ENCODE measurements around the gene PDE11A. TPM values are rescaled to one million over a fixed set of nuclear protein-coding genes. Genes with fewer than 3 reads are reported as not detected.
"Not testable (repeated sequence)": the region's sequence is repeated elsewhere in the genome, so short reads cannot be mapped to it uniquely, and the experiment has no call there.

Gene PDE11A
- total RNA-seq, 1 donor from 2014 or later: not detected

GRCh38 chr2:177972123-177972522 lies 100.5 kb downstream of the PDE11A start:
- Mint-ChIP-seq H3K9me3 (no peaks in the 10 kb centered on the region), H3K27ac (no peak overlapping the region), H3K4me3 (no peak overlapping the region), H3K27me3 (no peaks in the 10 kb centered on the region), H3K36me3 (ENCODE audit: low read depth) (no peaks in the 10 kb centered on the region), H3K4me1 (no peaks in the 10 kb centered on the region)
- intact Hi-C loops (cut with micrococcal nuclease): no loop called here
- no peak for DNase-seq

GRCh38 chr2:177970670-177971454 lies 101.7 kb downstream of the PDE11A start:
- Mint-ChIP-seq H3K27ac (no peak overlapping the region), H3K4me3 (no peak overlapping the region), H3K27me3 (peaks cover 1% of the 10 kb centered on the region), H3K4me1 (no peaks in the 10 kb centered on the region), H3K9me3 (no peaks in the 10 kb centered on the region), H3K36me3 (ENCODE audit: low read depth) (no peaks in the 10 kb centered on the region)
- intact Hi-C loops (cut with micrococcal nuclease): no loop called here
- peak; percentile 16 for DNase-seq

- DNase-seq: no peak
- Mint-ChIP-seq H3K27me3 (peaks cover 1% of the 10 kb centered on the region), H3K36me3 (ENCODE audit: low read depth) (no peaks in the 10 kb centered on the region), H3K4me3 (no peak overlapping the region), H3K4me1 (no peaks in the 10 kb centered on the region), H3K27ac (no peak overlapping the region), H3K9me3 (no peaks in the 10 kb centered on the region)
- intact Hi-C loops (cut with micrococcal nuclease): no loop called here
These were observed 107.7 kb downstream of the PDE11A start for GRCh38 chr2:177964892-177965291.

GRCh38 chr2:177952151-177952550 lies 120.4 kb downstream of the PDE11A start:
- H3K27ac Mint-ChIP-seq: no peak overlapping the region
- intact Hi-C loops (cut with micrococcal nuclease): no loop called here
- H3K9me3 Mint-ChIP-seq: no peaks in the 10 kb centered on the region
- peak; percentile 11 for DNase-seq
- no peaks in the 10 kb centered on the region for H3K4me1 Mint-ChIP-seq
- no peaks in the 10 kb centered on the region for H3K36me3 Mint-ChIP-seq (ENCODE audit: low read depth)
- H3K4me3 Mint-ChIP-seq: no peak overlapping the region
- H3K27me3 Mint-ChIP-seq: peaks cover 5% of the 10 kb centered on the region

GRCh38 chr2:177947598-177947997 lies 125.0 kb downstream of the PDE11A start:
- H3K27ac Mint-ChIP-seq; H3K36me3 Mint-ChIP-seq (ENCODE audit: low read depth); H3K9me3 Mint-ChIP-seq; H3K27me3 Mint-ChIP-seq; H3K4me1 Mint-ChIP-seq; DNase-seq; intact Hi-C loops (cut with micrococcal nuclease); H3K4me3 Mint-ChIP-seq: not testable (repeated sequence)

- DNase-seq; H3K4me3 Mint-ChIP-seq; H3K9me3 Mint-ChIP-seq; H3K27me3 Mint-ChIP-seq; H3K4me1 Mint-ChIP-seq; intact Hi-C loops (cut with micrococcal nuclease); H3K27ac Mint-ChIP-seq; H3K36me3 Mint-ChIP-seq (ENCODE audit: low read depth): not testable (repeated sequence)
These were observed 128.0 kb downstream of the PDE11A start for GRCh38 chr2:177944530-177944929.

GRCh38 chr2:177942731-177943130 lies 129.8 kb downstream of the PDE11A start:
- Mint-ChIP-seq H3K27ac (no peak overlapping the region), H3K4me1 (no peaks in the 10 kb centered on the region), H3K4me3 (no peak overlapping the region), H3K9me3 (no peaks in the 10 kb centered on the region), H3K36me3 (ENCODE audit: low read depth) (no peaks in the 10 kb centered on the region), H3K27me3 (no peaks in the 10 kb centered on the region)
- DNase-seq: no peak
- intact Hi-C loops (cut with micrococcal nuclease): no loop called here

GRCh38 chr2:177939211-177939610 lies 133.4 kb downstream of the PDE11A start:
- intact Hi-C loops (cut with micrococcal nuclease): no loop called here
- no peaks in the 10 kb centered on the region for H3K9me3 Mint-ChIP-seq
- H3K4me3 Mint-ChIP-seq: no peak overlapping the region
- no peak overlapping the region for H3K27ac Mint-ChIP-seq
- no peaks in the 10 kb centered on the region for H3K36me3 Mint-ChIP-seq (ENCODE audit: low read depth)
- H3K27me3 Mint-ChIP-seq: no peaks in the 10 kb centered on the region
- DNase-seq: no peak
- peaks cover 3% of the 10 kb centered on the region for H3K4me1 Mint-ChIP-seq

- peaks cover 10% of the 10 kb centered on the region for H3K27me3 Mint-ChIP-seq
- H3K36me3 Mint-ChIP-seq (ENCODE audit: low read depth): no peaks in the 10 kb centered on the region
- H3K9me3 Mint-ChIP-seq: no peaks in the 10 kb centered on the region
- no peak overlapping the region for H3K27ac Mint-ChIP-seq
- H3K4me1 Mint-ChIP-seq: peaks cover 6% of the 10 kb centered on the region
- intact Hi-C loops (cut with micrococcal nuclease): no loop called here
- DNase-seq: no peak
- no peak overlapping the region for H3K4me3 Mint-ChIP-seq
These were observed 141.7 kb downstream of the PDE11A start for GRCh38 chr2:177930916-177931315.

GRCh38 chr2:177929662-177930522 lies 142.7 kb downstream of the PDE11A start:
- H3K27ac Mint-ChIP-seq: no peak overlapping the region
- no peak overlapping the region for H3K4me3 Mint-ChIP-seq
- H3K36me3 Mint-ChIP-seq (ENCODE audit: low read depth): no peaks in the 10 kb centered on the region
- peaks cover 6% of the 10 kb centered on the region for H3K4me1 Mint-ChIP-seq
- intact Hi-C loops (cut with micrococcal nuclease): no loop called here
- no peak for DNase-seq
- H3K27me3 Mint-ChIP-seq: peaks cover 10% of the 10 kb centered on the region
- H3K9me3 Mint-ChIP-seq: no peaks in the 10 kb centered on the region

GRCh38 chr2:177923323-177923722 lies 149.3 kb downstream of the PDE11A start:
- no peak overlapping the region for H3K27ac Mint-ChIP-seq
- no peaks in the 10 kb centered on the region for H3K4me1 Mint-ChIP-seq
- no peaks in the 10 kb centered on the region for H3K27me3 Mint-ChIP-seq
- intact Hi-C loops (cut with micrococcal nuclease): no loop called here
- no peak for DNase-seq
- no peaks in the 10 kb centered on the region for H3K36me3 Mint-ChIP-seq (ENCODE audit: low read depth)
- H3K9me3 Mint-ChIP-seq: no peaks in the 10 kb centered on the region
- H3K4me3 Mint-ChIP-seq: no peak overlapping the region

GRCh38 chr2:177921726-177922125 lies 150.9 kb downstream of the PDE11A start:
- Mint-ChIP-seq H3K27ac (no peak overlapping the region), H3K4me1 (no peaks in the 10 kb centered on the region), H3K36me3 (ENCODE audit: low read depth) (no peaks in the 10 kb centered on the region)

GRCh38 chr2:177917169-177917568 lies 155.4 kb downstream of the PDE11A start:
- H3K27me3 Mint-ChIP-seq: peaks cover 4% of the 10 kb centered on the region
- no peak overlapping the region for H3K27ac Mint-ChIP-seq
- H3K9me3 Mint-ChIP-seq: no peaks in the 10 kb centered on the region
- H3K4me3 Mint-ChIP-seq: no peak overlapping the region
- no peaks in the 10 kb centered on the region for H3K4me1 Mint-ChIP-seq
- intact Hi-C loops (cut with micrococcal nuclease): no loop called here
- no peaks in the 10 kb centered on the region for H3K36me3 Mint-ChIP-seq (ENCODE audit: low read depth)
- DNase-seq: no peak

More at GRCh38 chr2:177921726-177922125, 150.9 kb downstream of the PDE11A start:
- no peaks in the 10 kb centered on the region for H3K27me3 Mint-ChIP-seq
- intact Hi-C loops (cut with micrococcal nuclease): no loop called here
- H3K9me3 Mint-ChIP-seq: no peaks in the 10 kb centered on the region
- no peak overlapping the region for H3K4me3 Mint-ChIP-seq
- no peak for DNase-seq

- DNase-seq: no peak
- no peaks in the 10 kb centered on the region for H3K36me3 Mint-ChIP-seq (ENCODE audit: low read depth)
- no peaks in the 10 kb centered on the region for H3K9me3 Mint-ChIP-seq
- no peak overlapping the region for H3K27ac Mint-ChIP-seq
- H3K4me1 Mint-ChIP-seq: no peaks in the 10 kb centered on the region
- H3K4me3 Mint-ChIP-seq: no peak overlapping the region
- intact Hi-C loops (cut with micrococcal nuclease): no loop called here
- H3K27me3 Mint-ChIP-seq: peaks cover 4% of the 10 kb centered on the region
These were observed 156.2 kb downstream of the PDE11A start for GRCh38 chr2:177916342-177916741.

Data from activated CD4-positive, alpha-beta T cell treated with anti-CD3 and anti-CD28 coated beads, Interleukin-2, amount 10 ng/mL, durations not matched to agents 24 days and 14 days (primary cell).